Measurements from ENCODE around the gene DUOX2.
"Not testable (repeated sequence)": the region's sequence is repeated elsewhere in the genome, so short reads cannot be mapped to it uniquely, and the experiment has no call there.

The DUOX2 gene

DNA sequence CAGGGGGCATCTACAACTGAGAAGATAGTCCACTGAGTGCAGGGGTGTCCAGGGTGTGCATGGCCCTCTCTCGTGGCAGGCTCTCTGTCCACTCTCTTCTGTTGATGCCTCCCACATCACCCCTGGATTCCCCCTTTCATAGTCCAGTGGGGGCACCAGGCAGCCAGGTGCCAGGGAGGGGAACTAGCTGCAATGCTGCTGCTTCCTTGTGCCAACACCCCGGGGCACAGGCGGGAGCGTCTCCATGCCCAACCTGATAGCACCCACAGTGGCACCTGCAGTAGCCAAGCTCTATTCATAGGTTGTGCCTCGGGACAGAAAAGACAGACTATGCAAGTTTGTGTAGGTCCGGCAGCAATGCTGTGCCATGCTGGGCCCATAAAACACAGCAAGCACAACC, 11.7 kb downstream of the DUOX2 start:
- no peak for DNase-seq (ENCODE audit: extremely low read depth in 1 of 2, low read depth in 1 of 2)

DNA sequence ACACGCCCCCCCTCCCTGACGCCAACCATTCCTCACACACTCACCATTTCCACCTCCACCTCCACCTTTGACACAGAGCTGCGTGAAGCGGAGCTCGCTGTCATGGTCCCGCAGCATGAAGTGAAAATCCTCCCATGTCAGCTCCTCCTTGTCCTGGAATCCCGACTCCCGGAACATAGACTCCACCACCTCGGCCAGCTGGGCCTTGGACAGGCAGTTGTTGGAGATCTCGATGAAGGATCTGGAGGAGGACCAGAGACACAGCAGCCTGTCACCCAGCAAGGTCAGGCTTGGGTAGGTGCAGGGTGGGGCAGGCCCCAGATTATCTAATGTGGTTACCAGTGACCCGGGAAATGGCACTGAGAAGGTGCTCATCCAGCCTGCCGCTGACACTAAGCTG, 12.2 kb downstream of the DUOX2 start:
- DNase-seq (ENCODE audit: extremely low read depth in 1 of 2, low read depth in 1 of 2): no peak

DNA sequence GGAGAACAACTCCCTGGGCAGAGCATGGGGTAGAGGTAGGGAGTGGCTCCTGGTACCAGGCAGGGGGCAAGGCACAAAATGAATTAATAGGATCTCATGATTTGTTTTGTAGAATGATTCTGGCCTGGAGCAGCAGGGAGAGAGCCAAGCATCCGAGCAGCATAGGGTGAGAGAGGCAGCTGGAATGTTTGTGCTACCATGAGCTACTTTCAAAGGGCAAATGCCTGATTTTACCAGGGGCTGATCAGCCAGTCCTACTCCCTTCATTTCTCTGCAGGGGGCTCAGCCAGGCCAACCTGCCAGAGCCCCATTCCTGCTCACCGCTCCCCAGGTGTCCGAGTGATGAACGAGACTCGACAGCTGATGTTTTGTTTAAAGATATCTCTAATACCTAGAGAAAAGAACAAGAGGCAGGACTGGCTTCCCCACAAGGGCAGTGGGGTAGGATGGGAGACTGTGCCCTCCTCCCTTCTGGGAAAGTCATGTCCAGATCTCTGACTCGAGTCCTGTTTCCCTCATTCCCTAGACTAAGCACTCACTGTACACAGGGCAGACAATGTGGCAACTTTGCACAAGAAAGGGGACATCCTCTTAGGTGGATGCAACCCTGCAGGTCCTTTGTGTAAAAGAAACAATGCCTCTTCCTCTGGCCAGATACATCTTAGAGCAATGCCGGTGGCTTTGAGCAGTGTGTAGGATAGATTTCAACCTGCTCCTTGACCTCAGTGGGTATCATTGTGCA, 12.9 kb downstream of the DUOX2 start:
- DNase-seq (ENCODE audit: extremely low read depth in 1 of 2, low read depth in 1 of 2): no peak

GRCh38 chr15:45099549-45100165, 14.3 kb downstream of the DUOX2 start:
- DNase-seq (ENCODE audit: extremely low read depth in 1 of 2, low read depth in 1 of 2): no peak

DNA sequence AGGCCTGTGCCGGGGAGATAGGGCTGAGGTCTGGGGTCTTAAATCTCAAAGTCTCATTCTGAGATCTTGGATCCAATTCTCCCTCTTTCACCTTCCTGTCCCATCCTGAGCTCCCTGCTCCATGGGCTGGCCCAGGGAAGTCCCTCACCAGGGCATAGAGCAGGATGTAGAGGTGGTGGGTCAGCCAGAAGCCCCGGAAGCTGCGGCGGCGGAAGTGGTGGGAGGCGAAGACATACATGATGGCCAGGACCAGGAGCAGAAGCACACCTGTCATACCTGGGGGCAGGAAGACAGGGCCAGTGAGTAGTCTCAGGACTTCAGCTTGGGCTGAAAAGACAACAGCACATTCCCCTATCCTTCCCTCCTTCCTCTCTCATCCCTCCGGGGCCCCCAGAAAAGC, 16.5 kb downstream of the DUOX2 start:
- DNase-seq (ENCODE audit: extremely low read depth in 1 of 2, low read depth in 1 of 2): no peak

GRCh38 chr15:45095661-45096060, 18.3 kb downstream of the DUOX2 start:
- no peak for DNase-seq (ENCODE audit: extremely low read depth in 1 of 2, low read depth in 1 of 2)

DNA sequence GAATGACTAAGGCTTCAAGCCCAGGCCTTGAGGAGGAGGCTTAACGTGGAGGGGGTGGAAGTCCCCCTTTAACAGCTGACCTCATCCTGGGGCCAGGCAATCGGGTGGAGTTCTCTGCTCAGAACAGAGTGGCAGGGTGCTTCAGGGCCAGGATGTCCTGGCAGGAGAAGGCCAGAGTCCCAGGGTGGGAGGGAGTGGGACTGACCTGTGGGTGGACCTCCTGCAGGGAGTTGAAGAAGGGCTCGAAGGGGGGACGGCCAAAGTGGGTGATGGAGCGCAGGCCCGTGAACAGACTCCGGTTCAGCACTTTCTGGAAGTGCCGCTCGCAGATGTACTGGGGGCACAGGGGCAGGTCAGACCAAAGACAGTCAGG, 19.6 kb downstream of the DUOX2 start:
- DNase-seq (ENCODE audit: extremely low read depth in 1 of 2, low read depth in 1 of 2): no peak

DNA sequence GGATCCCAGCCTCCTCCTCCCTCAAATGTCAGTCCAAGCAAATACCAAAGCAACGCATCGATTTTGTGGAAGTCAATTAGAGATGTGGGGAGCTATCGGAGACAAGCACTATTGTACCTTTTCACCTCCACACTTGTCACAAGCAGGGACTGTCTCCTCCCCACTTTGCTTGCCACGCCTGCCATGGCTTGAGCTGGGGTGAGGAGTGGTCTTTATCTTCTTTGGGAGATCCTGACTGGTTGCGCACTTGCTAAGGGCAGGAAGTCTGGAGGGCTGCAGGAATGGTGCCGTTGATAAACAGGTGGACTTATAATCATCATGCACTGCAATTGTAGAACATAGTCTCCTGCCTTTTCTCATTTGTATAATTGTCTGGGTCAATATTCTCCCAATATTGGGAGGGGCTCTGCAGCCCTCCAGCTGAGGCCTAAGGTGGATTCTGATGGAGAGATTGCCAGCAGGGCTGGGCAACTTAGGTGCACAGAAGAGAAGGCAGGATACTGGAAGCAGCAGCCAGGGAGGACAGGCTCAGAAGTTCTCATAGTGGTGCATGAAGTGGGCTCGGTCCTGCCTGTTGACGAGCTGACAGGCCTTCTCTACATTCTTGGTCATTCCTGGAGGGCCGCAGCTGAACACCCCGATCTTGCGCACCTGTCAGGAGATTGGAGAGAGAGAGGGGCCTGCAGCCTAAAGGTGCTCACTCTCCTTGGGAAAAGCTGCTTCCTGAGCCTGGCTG, 20.2 kb downstream of the DUOX2 start:
- no peak for DNase-seq (ENCODE audit: extremely low read depth in 1 of 2, low read depth in 1 of 2)

- no peak for DNase-seq (ENCODE audit: extremely low read depth in 1 of 2, low read depth in 1 of 2)
These were observed 21.0 kb downstream of the DUOX2 start for GRCh38 chr15:45093013-45093412.

DNA sequence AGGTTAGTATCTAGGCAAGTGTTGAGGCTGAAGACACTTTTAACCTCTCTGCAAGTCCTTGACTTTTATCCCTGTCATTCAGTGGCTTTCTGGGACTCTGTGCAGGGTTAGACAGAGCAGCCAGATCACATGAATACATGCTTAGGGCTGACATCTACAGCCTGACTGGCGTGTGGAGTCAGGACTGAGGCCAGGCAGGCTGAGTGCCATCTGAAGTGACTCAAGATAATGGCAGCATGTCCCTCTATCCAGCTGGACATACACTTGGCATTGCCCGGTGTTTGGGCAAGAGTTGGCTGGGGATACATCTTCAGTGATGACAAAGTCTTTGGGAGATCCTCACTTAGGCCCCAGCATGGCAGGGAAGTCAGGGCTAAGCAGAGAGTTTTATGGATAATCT, 22.4 kb downstream of the DUOX2 start:
- DNase-seq (ENCODE audit: extremely low read depth in 1 of 2, low read depth in 1 of 2): no peak

DNA sequence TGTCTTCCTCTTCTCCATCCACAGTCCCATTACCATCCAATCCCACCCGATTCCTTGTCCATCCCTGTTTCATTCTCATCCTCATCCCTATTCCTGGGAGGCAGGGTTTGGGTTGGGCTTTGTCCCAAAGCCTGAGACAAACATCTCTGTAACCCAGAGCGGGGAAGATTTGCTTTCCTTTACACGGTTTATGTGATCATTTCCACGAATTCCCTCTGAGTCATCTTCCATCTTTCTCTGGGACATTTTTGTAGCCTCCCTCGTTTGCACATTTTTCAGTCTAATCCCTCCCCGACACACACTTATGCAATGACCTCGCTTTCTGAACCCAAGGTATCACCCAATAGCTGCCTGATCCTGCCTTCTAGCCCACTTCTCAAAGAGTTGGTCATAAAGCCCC, 22.8 kb downstream of the DUOX2 start:
- no peak for DNase-seq (ENCODE audit: extremely low read depth in 1 of 2, low read depth in 1 of 2)

DNA sequence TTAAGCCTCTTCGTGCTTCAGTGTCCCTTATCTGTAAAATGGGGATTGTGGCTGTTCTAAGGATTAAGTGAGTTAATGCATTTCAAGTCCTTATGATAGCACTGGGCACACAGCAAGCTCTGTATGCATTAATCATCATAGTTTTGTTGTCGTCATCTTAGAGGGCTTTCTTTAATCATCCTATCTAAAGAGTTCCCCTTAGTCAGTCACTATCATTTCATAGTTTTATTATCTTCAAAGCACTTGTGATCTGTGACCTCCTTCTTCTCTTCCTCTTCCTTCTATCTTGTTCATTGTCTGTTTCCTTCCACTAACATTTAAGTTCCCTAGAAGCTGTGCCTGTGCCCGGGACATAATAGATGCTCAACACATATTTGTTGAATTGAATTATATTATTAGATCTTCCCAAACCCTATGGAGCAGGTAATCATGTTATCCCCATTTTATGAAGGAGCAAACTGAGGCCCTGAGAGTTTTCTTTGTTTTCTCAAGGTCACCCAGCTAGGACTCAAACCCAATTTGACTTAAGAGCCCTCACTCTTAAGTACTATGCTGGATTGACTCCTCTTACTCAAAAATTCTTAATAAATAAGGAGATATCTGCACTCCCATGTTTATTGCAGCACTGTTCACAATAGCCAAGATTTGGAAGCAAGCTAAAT, 24.1 kb downstream of the DUOX2 start:
- DNase-seq (ENCODE audit: extremely low read depth in 1 of 2, low read depth in 1 of 2): no peak

GRCh38 chr15:45088801-45089711, 24.9 kb downstream of the DUOX2 start:
- no peak for DNase-seq (ENCODE audit: extremely low read depth in 1 of 2, low read depth in 1 of 2)

DNA sequence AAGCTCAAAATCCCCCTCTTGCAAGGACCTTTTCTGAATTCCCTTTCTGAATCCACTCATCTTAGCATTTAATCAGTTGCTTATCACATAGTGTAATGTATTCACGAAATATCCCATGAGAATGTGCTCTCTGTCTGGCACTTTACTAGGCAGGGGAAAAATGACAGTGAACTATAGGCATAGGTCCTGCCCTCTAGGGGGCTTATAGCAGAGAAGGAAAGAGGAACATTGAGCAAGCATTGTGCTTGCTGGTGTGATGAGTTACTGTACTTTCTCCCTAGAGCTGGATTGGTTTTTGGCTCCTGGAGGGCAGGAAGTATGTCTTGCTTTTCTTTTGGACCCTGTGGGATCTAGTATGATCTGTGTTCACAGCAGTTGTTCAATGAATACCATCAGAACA, 26.5 kb downstream of the DUOX2 start:
- no peak for DNase-seq (ENCODE audit: extremely low read depth in 1 of 2, low read depth in 1 of 2)

DNA sequence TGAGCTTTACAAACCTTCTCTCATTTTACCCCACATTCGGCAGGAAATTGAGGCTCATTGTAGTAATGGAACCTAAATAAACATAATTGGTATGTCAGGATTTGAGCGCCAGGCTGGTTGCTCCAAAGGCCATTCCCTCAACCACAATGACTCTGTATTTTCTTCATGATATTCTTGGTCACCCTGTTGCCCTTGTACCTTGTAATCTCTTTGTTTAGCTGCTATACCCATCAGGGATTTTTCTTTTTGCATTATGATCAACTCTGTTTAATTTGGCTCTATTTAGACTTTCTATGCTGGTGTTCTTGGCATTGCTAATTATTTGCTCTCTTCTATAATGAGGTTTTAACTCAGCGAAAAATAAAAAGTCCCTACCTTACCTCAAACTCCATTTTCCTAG, 29.8 kb downstream of the DUOX2 start:
- DNase-seq (ENCODE audit: extremely low read depth in 1 of 2, low read depth in 1 of 2): no peak

- no peak for DNase-seq (ENCODE audit: extremely low read depth in 1 of 2, low read depth in 1 of 2)
These were observed 30.7 kb downstream of the DUOX2 start for GRCh38 chr15:45083223-45083622.

GRCh38 chr15:45082412-45082811, 31.6 kb downstream of the DUOX2 start:
- not testable (repeated sequence) for DNase-seq (ENCODE audit: extremely low read depth in 1 of 2, low read depth in 1 of 2)

GRCh38 chr15:45080593-45080992, 33.4 kb downstream of the DUOX2 start:
- DNase-seq (ENCODE audit: extremely low read depth in 1 of 2, low read depth in 1 of 2): not testable (repeated sequence)

DNA sequence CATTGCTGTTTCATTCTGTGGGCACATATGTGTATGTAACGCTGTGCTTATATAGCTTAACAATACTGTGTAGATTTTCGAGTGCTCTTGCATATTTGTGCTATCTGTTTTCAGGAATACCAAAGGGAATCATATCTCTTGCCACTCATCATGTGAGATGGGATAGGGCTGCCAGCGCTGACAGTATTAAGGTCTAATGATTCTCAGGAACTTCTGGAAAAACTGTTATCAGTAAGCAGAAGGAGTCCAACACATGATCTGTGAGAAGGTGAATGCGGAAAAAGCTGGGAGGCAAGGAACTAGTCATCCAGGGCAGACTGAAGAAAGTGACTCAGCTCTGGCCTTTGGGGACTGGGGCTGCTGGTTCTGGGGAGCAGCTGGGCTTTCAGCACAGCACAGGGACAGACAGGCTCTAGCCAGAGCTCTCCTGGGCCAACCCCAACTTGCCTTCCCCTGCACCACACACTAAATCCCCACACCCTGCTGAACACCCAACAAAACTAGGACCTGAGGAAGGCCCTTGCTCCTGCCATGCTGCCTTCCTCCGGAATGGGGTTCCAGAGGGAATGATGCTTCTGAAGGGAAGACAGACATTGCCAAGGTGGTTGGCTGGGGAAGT, 34.2 kb downstream of the DUOX2 start:
- DNase-seq (ENCODE audit: extremely low read depth in 1 of 2, low read depth in 1 of 2): not testable (repeated sequence)

DNA sequence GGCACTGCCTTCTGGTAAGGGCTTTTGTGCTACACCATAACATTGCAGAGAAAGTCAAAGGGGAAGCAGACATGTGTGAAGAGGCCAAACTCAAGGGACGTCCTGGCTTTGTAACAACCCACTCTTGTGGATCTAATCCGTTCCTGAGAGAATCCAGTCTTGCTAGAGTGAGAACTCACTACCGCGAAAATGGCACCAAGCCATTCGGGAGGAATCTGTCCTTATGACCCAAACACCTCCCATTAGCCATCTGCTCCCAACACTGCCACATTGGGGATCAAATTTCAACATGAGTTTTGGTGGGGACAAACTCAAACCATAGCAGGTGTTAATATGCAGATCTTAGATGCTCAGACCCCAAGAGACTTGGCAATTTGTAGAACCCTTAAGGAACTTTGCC, 34.8 kb downstream of the DUOX2 start:
- not testable (repeated sequence) for DNase-seq (ENCODE audit: extremely low read depth in 1 of 2, low read depth in 1 of 2)
